ENCODE measurements around the gene ATP5MG. TPM values are rescaled to one million over a fixed set of nuclear protein-coding genes. Genes with fewer than 3 reads are reported as not detected.

The ATP5MG gene
- total RNA-seq, 1 experiment from 2014 or later, result 334 TPM

GRCh38 chr11:118450451-118450850 lies 49.0 kb downstream of the ATP5MG start:
- intact Hi-C loops (cut with micrococcal nuclease; ENCODE audit: unreplicated experiment), result no loop called here
- H3K9me3 ChIP-seq (ENCODE audit: low read depth, low read length, poor library complexity, severe bottlenecking), result no peaks in the 10 kb centered on the region
- TF ChIP-seq EZH2 (IDR thresholded peaks at IDR 0.05; ENCODE audit: borderline replicate concordance, low read depth, low read length, poor library complexity, severe bottlenecking), result no peak
- no peak for TF ChIP-seq CTCF (conservative IDR thresholded peaks at IDR 0.05; ENCODE audit: low read depth, low read length)
- H3K4me1 ChIP-seq (ENCODE audit: insufficient read depth, low read length, poor library complexity, severe bottlenecking), result peaks cover 10% of the 10 kb centered on the region
- H3K27ac ChIP-seq (ENCODE audit: low read depth, low read length, poor library complexity, severe bottlenecking), result no peak overlapping the region
- no peaks in the 10 kb centered on the region for H3K27me3 ChIP-seq (replicated peaks; ENCODE audit: insufficient read depth, low read depth, low read length, poor library complexity)
- DNase-seq (ENCODE audit: low spot score), result no peak
- CTCF ChIA-PET, result no interaction called here
- BruUV-seq (replicated peaks), result no TSS peak
- H3K36me3 ChIP-seq (ENCODE audit: insufficient read depth, low read length, poor library complexity, severe bottlenecking), result no peaks in the 10 kb centered on the region
- H3K4me3 ChIP-seq (ENCODE audit: low read depth, low read length, poor library complexity, severe bottlenecking), result no peak overlapping the region
- POLR2A ChIA-PET (ENCODE audit: low non-redundant PET), result no interaction called here

Other genes starting within 250 kb of the ATP5MG start
- 0.74 and 1.8 TPM in 2 replicates for gene SCN4B, start 248.8 kb upstream of the ATP5MG start, total RNA-seq (2021)
- gene SCN2B, start 225.0 kb upstream of the ATP5MG start, total RNA-seq (2021), result not detected in 2 replicates
- not detected in 2 replicates for gene JAML, start 176.6 kb upstream of the ATP5MG start, total RNA-seq (2021)
- gene MPZL3, start 149.2 kb upstream of the ATP5MG start, total RNA-seq (2021), result 0.33 and 0.52 TPM in 2 replicates
- not detected in 2 replicates for gene MPZL2, start 137.3 kb upstream of the ATP5MG start, total RNA-seq (2021)
- gene CD3E, start 96.9 kb upstream of the ATP5MG start, total RNA-seq (2021), result not detected in 2 replicates
- not detected in 2 replicates for gene CD3D, start 58.9 kb upstream of the ATP5MG start, total RNA-seq (2021)
- not detected in 2 replicates for gene CD3G, start 57.3 kb upstream of the ATP5MG start, total RNA-seq (2021)
- 52.0 and 54.2 TPM in 2 replicates for gene UBE4A, start 42.0 kb upstream of the ATP5MG start, total RNA-seq (2021)
- gene KMT2A, start 34.9 kb downstream of the ATP5MG start, total RNA-seq (2021), result 116 and 121 TPM in 2 replicates
- gene TTC36, start 125.9 kb downstream of the ATP5MG start, total RNA-seq (2021), result 0.39 and 1.1 TPM in 2 replicates
- 13.2 and 13.4 TPM in 2 replicates for gene TMEM25, start 129.6 kb downstream of the ATP5MG start, total RNA-seq (2021)
- gene IFT46, start 164.3 kb downstream of the ATP5MG start, total RNA-seq (2021), result 34.3 and 34.6 TPM in 2 replicates
- gene ARCN1, start 170.8 kb downstream of the ATP5MG start, total RNA-seq (2021), result 217 and 220 TPM in 2 replicates
- 48.7 and 58.7 TPM in 2 replicates for gene PHLDB1, start 206.0 kb downstream of the ATP5MG start, total RNA-seq (2021)